ENCODE results near the gene SLC24A4. TPM values are rescaled to one million over a fixed set of nuclear protein-coding genes. Genes with fewer than 3 reads are reported as not detected.
A peak's percentile ranks its signal among the peaks of the same experiment; 100 is the strongest.

The SLC24A4 gene
- total RNA-seq, 1 donor from 2014 or later, result not detected

DNA sequence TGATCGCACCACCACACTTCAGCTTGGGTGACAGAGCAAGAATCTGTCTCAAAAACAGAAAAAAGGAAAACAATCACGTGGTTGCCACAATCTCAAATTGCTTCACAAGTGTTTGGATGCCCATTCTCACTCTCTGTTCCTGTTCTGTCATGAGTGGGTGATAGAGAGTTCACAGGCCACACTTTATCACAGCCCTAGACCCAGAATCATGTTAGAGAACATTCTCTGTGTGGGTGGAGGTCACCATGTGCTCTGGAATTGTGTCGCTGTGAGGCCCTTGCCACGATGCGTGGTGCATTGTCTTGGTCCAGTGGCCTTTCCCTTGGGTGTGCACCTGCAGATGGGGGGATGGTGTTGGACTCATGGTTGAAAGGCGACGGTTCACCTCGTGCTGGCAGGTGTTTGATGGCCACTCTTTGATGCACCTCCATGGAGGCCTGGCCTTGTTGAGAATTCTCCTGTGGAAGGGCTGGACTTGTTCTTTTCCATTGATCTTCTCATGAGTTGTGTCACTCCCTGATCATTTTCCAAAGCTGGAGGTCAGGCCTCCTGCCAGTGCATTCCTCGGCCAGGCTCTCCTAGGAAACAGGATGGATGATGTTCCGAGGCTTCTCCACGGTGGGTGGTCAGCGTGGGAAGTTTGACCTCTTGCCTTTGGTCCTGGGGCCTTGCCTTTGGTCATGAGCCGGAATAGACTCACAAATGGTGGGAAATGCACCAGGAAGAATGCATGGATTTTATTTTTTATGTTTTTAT lies 91.9 kb downstream of the SLC24A4 start:
- Histone ChIP-seq H3K36me3 (ENCODE audit: control insufficient read depth, insufficient read depth, low read length) (no peaks in the 10 kb centered on the region), H3K27me3 (ENCODE audit: control insufficient read depth, insufficient read depth, low read length) (no peaks in the 10 kb centered on the region), H3K4me3 (ENCODE audit: low read depth, low read length) (no peak overlapping the region)
- DNase-seq (ENCODE audit: low read depth), result no peak
- TF ChIP-seq, protein P1, sequence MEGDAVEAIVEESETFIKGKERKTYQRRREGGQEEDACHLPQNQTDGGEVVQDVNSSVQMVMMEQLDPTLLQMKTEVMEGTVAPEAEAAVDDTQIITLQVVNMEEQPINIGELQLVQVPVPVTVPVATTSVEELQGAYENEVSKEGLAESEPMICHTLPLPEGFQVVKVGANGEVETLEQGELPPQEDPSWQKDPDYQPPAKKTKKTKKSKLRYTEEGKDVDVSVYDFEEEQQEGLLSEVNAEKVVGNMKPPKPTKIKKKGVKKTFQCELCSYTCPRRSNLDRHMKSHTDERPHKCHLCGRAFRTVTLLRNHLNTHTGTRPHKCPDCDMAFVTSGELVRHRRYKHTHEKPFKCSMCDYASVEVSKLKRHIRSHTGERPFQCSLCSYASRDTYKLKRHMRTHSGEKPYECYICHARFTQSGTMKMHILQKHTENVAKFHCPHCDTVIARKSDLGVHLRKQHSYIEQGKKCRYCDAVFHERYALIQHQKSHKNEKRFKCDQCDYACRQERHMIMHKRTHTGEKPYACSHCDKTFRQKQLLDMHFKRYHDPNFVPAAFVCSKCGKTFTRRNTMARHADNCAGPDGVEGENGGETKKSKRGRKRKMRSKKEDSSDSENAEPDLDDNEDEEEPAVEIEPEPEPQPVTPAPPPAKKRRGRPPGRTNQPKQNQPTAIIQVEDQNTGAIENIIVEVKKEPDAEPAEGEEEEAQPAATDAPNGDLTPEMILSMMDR (IDR thresholded peaks at IDR 0.05; ENCODE audit: insufficient read depth, low read length, poor library complexity, severe bottlenecking), result no peak

DNA sequence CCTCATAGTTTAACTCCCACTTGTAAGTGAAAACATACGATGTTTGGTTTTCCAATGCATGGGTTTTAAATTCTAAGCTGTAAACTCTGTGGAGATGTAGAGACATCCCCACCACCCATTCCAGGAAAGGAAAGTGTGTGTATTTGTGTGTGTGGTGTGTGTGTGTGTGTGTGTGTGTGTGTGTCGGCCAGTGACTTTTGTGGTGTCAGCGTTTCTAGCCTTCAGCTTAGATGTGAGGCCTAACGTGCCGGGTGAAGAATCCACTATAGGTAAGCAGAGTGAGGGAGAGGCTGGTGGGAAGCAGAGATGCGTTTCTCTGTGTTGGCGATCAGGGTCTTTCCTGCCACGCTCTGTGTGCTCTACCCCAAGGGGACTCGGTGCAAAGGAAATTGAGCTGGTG lies 93.0 kb downstream of the SLC24A4 start:
- Histone ChIP-seq H3K36me3 (ENCODE audit: control insufficient read depth, insufficient read depth, low read length) (no peaks in the 10 kb centered on the region), H3K4me3 (ENCODE audit: low read depth, low read length) (no peak overlapping the region), H3K27me3 (ENCODE audit: control insufficient read depth, insufficient read depth, low read length) (no peaks in the 10 kb centered on the region)
- TF ChIP-seq, protein P1 (IDR thresholded peaks at IDR 0.05; ENCODE audit: insufficient read depth, low read length, poor library complexity, severe bottlenecking), result no peak
- no peak for DNase-seq (ENCODE audit: low read depth)

DNA sequence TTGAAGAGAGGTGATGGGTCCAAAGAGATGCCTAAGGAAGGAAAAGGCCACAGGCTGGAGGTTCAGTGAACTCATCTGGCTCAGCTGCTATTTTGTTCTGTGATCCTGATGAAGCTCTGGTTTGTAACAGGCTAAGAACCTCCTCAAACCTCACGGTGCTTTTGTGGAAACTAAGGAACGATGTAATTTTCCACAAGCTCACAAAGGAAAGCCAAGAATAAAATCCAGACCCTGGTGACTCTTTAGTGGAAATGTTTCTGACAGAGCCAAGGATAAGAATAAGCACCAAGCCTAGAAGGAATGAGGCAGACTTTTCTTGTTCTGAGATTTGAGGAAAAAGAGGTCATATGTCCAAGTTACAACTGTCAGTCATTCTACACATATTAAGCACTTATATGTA lies 93.6 kb downstream of the SLC24A4 start:
- no peak for DNase-seq (ENCODE audit: low read depth)
- no peaks in the 10 kb centered on the region for H3K36me3 ChIP-seq (ENCODE audit: control insufficient read depth, insufficient read depth, low read length)
- H3K27me3 ChIP-seq (ENCODE audit: control insufficient read depth, insufficient read depth, low read length), result no peaks in the 10 kb centered on the region
- no peak overlapping the region for H3K4me3 ChIP-seq (ENCODE audit: low read depth, low read length)
- TF ChIP-seq, protein P1 (IDR thresholded peaks at IDR 0.05; ENCODE audit: insufficient read depth, low read length, poor library complexity, severe bottlenecking), result no peak

DNA sequence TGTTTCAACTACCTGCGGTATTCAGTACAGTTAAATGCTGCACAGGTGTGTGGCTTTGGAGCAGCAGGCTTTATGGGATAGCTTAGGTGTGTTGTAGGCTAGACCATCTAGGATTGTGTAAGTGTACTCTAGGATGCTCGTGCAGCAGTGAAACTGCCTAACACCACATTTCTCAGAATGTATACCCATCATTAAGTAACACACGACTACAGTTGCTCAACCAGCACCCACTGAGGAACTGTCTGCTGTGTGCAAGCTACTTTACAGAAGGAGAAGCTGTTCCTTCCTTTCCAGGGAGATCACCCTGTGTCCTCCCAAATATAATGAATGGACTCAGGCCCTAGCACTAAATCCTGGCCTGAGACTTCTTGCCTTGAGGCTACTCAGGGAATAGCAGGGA lies 94.8 kb downstream of the SLC24A4 start:
- no peak overlapping the region for H3K4me3 ChIP-seq (ENCODE audit: low read depth, low read length)
- no peaks in the 10 kb centered on the region for H3K36me3 ChIP-seq (ENCODE audit: control insufficient read depth, insufficient read depth, low read length)
- no peak for DNase-seq (ENCODE audit: low read depth)
- H3K27me3 ChIP-seq (ENCODE audit: control insufficient read depth, insufficient read depth, low read length), result no peaks in the 10 kb centered on the region
- TF ChIP-seq, protein P1 (IDR thresholded peaks at IDR 0.05; ENCODE audit: insufficient read depth, low read length, poor library complexity, severe bottlenecking), result no peak

DNA sequence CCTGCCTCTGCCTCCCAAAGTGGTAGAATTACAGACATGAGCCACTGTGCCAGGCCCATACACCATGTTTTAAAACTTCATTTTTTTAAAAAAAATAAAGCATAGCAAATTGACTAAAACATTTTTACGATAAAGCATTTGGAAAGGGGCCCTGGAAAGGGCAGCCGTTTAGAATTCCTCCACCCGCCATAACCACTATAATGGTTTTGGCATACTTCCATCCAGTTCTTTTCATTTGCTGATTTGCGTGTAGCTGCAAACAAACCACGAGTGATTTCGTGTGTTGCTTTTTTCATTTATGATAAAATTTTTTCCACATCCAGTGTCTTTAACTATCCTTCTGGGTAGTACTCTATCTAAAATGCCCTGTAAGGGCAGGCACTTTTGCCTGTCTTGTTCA lies 98.8 kb downstream of the SLC24A4 start:
- TF ChIP-seq, protein P1 (IDR thresholded peaks at IDR 0.05; ENCODE audit: insufficient read depth, low read length, poor library complexity, severe bottlenecking), result no peak
- DNase-seq (ENCODE audit: low read depth), result no peak
- H3K4me3 ChIP-seq (ENCODE audit: low read depth, low read length), result no peak overlapping the region
- H3K36me3 ChIP-seq (ENCODE audit: control insufficient read depth, insufficient read depth, low read length), result no peaks in the 10 kb centered on the region
- H3K27me3 ChIP-seq (ENCODE audit: control insufficient read depth, insufficient read depth, low read length), result no peaks in the 10 kb centered on the region

DNA sequence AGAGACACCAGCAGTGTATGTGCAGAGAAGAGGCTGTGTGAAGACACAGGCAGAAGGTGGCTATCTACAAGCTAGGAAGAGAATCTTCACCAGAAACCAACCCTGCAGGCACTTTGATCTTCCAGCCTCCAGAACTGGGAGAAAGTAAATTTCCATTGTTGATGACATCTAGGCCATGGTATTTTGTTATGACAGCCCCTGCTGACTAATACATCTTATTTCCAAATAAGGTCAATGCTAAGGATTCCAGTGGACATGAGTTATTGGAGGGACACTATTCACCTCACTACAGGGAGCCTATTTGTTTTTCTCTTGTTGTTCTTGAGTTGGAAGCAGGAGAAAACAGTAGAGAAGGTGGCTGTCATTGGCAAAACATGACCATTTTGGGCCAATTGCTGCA lies 102.1 kb downstream of the SLC24A4 start:
- peak; percentile 18 for DNase-seq (ENCODE audit: low read depth)

More for the DNA sequence above, 102.1 kb downstream of the SLC24A4 start:
- no peaks in the 10 kb centered on the region for H3K36me3 ChIP-seq (ENCODE audit: control insufficient read depth, insufficient read depth, low read length)
- H3K4me3 ChIP-seq (ENCODE audit: low read depth, low read length), result no peak overlapping the region
- no peaks in the 10 kb centered on the region for H3K27me3 ChIP-seq (ENCODE audit: control insufficient read depth, insufficient read depth, low read length)
- TF ChIP-seq, protein P1 (IDR thresholded peaks at IDR 0.05; ENCODE audit: insufficient read depth, low read length, poor library complexity, severe bottlenecking), result no peak

Measured in kidney epithelial cell (primary cell).